HepG2 (cell line): ENCODE results near the gene LIMK2. TPM values are rescaled to one million over a fixed set of nuclear protein-coding genes. Genes with fewer than 3 reads are reported as not detected.

Source experiments
- ETS1 ChIP-seq: sonication (generic); formaldehyde crosslinking; IDR thresholded peaks from 2 replicates; pipeline ENCODE4 v1.4.0; 2020; ENCODE audit warnings: missing genetic modification reagents
- FOSL2 ChIP-seq: sonication (generic); formaldehyde crosslinking; IDR thresholded peaks from 2 replicates; pipeline ENCODE4 v1.4.0; 2020; ENCODE audit warnings: missing genetic modification reagents
- HDAC6 ChIP-seq: fragments of 200-600 bp; sonication (generic); IDR thresholded peaks from 2 replicates; pipeline ENCODE4 v1.7.0; 2017; ENCODE audit warnings: mild to moderate bottlenecking, antibody characterized with exemption, low read length, low read depth
- HHEX ChIP-seq: IDR thresholded peaks from 2 replicates; pipeline ENCODE4 v1.6.1; 2016; ENCODE audit warnings: control low read depth
- THAP9 ChIP-seq: sonication (generic); formaldehyde crosslinking; IDR thresholded peaks from 2 replicates; pipeline ENCODE4; 2020; ENCODE audit warnings: missing genetic modification reagents, mild to moderate bottlenecking, borderline replicate concordance
- TMF1 ChIP-seq: sonication (generic); formaldehyde crosslinking; IDR thresholded peaks from 2 replicates; pipeline ENCODE4 v1.8.1; 2022; ENCODE audit warnings: low read depth, missing genetic modification reagents
- ZBTB40 ChIP-seq, 2 experiments: fragments of 450-650 bp in 1 of 2; sonication (generic) in 1 of 2; formaldehyde crosslinking in 1 of 2; IDR thresholded peaks; 2 replicates each; pipeline versions ENCODE4 v1.6.1 to v1.8.0; 2016 to 2022; ENCODE audit warnings: antibody characterized with exemption in 1 of 2, mild to moderate bottlenecking in 1 of 2, missing genetic modification reagents in 1 of 2
- ZNF232 ChIP-seq: sonication (generic); formaldehyde crosslinking; IDR thresholded peaks from 2 replicates; pipeline ENCODE4 v1.4.0; 2020; ENCODE audit warnings: missing genetic modification reagents, borderline replicate concordance
- ZNF512B ChIP-seq: sonication (generic); formaldehyde crosslinking; IDR thresholded peaks from 2 replicates; pipeline ENCODE4 v1.5.1; 2020; ENCODE audit warnings: missing genetic modification reagents, mild to moderate bottlenecking, borderline replicate concordance
- ZNF710 ChIP-seq: sonication (generic); formaldehyde crosslinking; IDR thresholded peaks from 2 replicates; pipeline ENCODE4 v1.5.0; 2020; ENCODE audit warnings: mild to moderate bottlenecking, missing genetic modification reagents, borderline replicate concordance
- polyA plus RNA-seq, 8 experiments: library from polyadenylated mRNA; depleted of rRNA in 3 of 8; stranded (reverse) in 7 of 8; unstranded in 1 of 8; fragments of >200 nt; fragmentation: Illumina TruSeq in 4 of 8; extraction: Trizol in 4 of 8; gene quantifications; 2 replicates each; pipeline versions ENCODE4 v1.2.1 to v1.2.3, GENCODE V29; 2011 to 2016; ENCODE audit warnings: low read depth in 4 of 8, missing spikeins in 1 of 8, mixed read lengths in 1 of 8; ENCODE audit not compliant: insufficient read depth in 1 of 8
- total RNA-seq, 5 experiments: library from RNA; depleted of rRNA; stranded (reverse); fragments of >200 nt; fragmentation: Illumina TruSeq; extraction: Trizol; gene quantifications; 2 replicates each; pipeline ENCODE4 v1.2.3, GENCODE V29; 2016; ENCODE audit warnings: low read depth in 1 of 5

LIMK2 gene
- total and polyA plus RNA-seq, 2 of the 13 experiments (the other 11 are each of a cell fraction or from before 2014, with no cell fraction given) = 20.9 to 29.8 TPM

DNA sequence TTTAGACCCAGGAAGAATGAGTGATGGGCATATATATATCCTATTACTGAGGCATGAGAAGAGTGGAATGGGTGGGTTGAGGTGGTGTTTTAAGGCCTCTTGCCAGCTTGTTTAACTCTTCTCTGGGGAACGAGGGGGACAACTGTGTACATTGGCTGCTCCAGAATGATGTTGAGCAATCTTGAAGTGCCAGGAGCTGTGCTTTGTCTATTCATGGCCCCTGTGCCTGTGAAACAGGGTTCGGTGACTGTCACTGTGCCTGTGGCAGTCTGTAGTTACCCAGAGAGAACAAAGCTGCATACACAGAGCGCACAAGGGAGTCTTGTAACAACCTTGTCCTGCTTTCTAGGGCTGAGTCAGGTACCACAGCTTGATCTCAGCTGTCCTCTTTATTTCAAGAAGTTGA, 11.7 kb downstream of the LIMK2 start (continued):
- no peak for TF ChIP-seq ETS1
- TF ChIP-seq ZNF710 (CRISPR knock-in tag) = peak; percentile 55; the same call in 1 of the 2 replicates
- no peak for TF ChIP-seq HHEX (CRISPR knock-in tag)
- peak; percentile 81 for TF ChIP-seq FOSL2 (CRISPR knock-in tag)
- TF ChIP-seq ZNF512B (CRISPR knock-in tag) = no peak
- no peak for TF ChIP-seq TMF1 (CRISPR knock-in tag)
- TF ChIP-seq ZBTB40 (IDR thresholded peaks at IDR 0.05) = no peak
- no peak for TF ChIP-seq ZBTB40 (CRISPR knock-in tag; IDR thresholded peaks at IDR 0.05)
- 0 out of 2 replicates have a peak, but pooled peaks have one; percentile 18 for TF ChIP-seq THAP9
- no peak for TF ChIP-seq ZNF232 (CRISPR knock-in tag)
- no peak for TF ChIP-seq HDAC6
